GM12874 (cell line): ENCODE results near the gene TMEM236.

Experiments used
- TF ChIP-seq, protein P1 (sequence below): IDR thresholded peaks from 2 replicates; pipeline ENCODE4 v1.5.1; 2011; ENCODE audit warnings: low read depth, mild to moderate bottlenecking, control low read depth, low read length, moderate library complexity; ENCODE audit not compliant: insufficient read depth

The TMEM236 gene

DNA sequence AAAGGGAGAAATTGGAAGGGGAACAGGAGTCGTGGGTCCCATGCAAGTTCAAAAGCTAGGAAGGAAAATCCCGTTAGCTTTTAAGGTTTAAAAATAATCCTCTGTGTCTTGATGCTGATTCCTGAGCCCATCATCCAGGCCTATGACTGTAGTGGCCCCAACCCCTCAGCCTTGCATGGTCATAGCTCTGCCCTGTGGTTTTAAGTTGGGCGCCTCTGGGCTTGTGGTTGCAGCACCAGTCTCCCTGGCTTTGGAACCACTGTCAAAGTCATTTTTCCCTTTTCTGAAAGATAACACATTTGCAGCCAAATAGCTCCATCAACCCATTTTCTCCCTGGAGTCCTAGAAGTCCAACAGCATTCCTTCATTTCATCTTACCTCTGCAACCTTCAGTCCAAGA is 13.6 kb downstream of the TMEM236 start:
- TF ChIP-seq, protein P1, sequence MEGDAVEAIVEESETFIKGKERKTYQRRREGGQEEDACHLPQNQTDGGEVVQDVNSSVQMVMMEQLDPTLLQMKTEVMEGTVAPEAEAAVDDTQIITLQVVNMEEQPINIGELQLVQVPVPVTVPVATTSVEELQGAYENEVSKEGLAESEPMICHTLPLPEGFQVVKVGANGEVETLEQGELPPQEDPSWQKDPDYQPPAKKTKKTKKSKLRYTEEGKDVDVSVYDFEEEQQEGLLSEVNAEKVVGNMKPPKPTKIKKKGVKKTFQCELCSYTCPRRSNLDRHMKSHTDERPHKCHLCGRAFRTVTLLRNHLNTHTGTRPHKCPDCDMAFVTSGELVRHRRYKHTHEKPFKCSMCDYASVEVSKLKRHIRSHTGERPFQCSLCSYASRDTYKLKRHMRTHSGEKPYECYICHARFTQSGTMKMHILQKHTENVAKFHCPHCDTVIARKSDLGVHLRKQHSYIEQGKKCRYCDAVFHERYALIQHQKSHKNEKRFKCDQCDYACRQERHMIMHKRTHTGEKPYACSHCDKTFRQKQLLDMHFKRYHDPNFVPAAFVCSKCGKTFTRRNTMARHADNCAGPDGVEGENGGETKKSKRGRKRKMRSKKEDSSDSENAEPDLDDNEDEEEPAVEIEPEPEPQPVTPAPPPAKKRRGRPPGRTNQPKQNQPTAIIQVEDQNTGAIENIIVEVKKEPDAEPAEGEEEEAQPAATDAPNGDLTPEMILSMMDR: no peak

DNA sequence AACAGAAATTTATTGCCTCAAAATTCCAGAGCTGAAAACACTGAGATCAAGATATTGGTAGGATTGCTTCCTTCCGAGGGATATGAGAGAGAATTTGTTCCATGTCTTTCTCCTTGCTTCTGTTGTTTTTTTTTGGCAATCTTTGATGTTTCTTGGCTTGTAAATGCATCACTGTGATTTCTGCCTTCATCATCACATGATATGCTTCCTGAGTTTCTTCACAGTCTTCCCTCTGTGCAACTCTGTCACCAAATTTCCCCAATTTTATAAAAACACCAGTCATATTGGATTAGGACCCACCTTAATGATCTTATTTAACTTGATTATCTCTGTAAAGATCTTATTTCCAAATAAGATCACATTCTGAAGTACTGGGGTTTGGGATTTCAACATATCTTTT is 14.7 kb downstream of the TMEM236 start:
- TF ChIP-seq, protein P1: no peak

DNA sequence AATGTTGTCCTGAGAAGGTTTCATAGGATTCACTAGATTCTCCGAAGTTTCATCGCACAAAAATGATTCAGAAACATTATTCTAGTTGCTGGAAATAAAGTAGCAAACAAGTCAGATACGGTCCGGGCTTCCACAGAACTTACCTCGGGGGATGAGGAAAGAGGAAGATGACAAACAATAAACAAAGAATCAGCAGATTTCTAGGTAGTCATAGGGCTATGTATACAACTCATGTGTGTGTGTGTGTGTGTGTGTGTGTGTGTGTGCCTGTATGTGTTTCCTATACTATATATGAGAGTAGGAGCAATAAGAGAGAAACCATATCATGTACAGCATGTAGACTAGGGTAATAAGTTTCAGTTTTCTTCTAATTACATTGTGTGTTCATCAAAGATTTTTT is 16.5 kb downstream of the TMEM236 start:
- TF ChIP-seq, protein P1: no peak

DNA sequence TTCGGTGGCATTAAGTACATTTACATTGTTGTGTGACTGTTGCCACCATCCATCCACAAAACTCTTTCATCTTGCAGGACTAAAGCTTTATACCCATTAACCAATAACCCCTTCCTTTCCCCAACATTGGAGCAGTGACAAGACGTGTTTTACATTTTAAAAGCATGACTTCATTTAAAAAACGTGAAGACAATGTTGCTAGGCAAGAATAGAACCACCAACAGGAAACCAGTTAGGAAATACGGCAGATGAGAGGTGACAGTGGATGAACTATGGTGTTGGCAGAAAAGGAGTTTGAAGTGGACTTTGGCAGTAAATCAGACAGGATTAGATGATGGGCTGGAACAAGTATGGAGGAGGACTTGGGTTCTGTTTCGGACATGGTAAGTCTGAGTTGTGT is 17.0 kb downstream of the TMEM236 start:
- TF ChIP-seq, protein P1: no peak

DNA sequence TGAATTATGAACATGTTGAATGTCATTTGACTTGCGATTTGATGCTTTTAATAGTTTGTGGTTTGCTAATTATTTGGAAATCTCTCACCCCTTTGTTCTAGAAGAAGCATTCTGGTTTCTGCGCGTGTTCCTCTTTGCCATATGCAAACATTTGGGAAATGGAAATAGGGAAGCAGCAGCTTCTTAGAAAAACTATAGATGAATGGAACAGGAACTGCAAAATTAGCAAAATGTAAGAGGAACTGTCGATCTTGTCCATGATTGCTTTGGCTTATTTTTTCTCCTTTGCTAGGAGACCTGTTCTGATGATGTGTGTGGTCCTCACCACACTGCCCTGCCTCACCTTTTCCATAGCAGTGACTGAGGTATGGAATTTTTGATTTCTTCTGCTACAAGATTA is 19.0 kb downstream of the TMEM236 start:
- TF ChIP-seq, protein P1: no peak

DNA sequence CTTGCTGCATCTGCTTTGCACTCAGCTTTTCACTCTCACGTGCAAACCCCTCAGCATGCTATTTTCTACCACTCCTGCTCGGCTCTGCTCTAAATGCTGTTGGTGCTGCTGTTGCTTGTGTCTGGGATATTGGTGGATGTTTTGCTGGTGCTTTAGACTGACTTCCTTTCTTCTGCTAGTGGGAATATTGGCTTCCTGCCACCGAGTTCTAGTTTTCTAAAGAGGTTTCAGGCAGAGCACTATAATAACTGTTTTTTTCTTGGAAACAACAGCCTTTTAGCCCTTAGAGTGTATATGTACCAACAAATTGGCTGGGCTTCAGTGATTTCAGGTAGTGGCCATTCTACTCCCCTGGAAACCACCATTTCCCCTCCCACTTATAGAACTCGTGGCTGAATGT is 27.8 kb downstream of the TMEM236 start:
- TF ChIP-seq, protein P1: no peak

DNA sequence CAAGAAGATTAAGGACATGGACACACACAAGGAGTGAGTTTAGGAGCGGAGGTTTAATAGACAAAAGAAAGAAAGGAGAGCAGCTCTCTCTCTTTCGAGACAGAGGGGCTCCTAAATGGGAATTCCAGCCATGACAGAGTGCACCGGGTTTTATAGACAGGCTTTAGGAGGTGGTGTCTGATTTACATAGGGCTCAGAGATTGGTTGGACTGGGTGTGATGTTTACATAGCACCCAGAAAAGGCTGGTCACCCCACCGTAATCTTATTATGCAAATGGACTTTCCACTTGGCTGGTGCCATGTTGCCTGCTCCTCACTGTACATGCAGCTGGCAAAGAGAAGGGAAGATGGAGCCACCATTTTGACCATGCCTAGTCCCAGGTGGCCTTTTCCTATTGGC is 28.7 kb downstream of the TMEM236 start:
- TF ChIP-seq, protein P1: no peak

DNA sequence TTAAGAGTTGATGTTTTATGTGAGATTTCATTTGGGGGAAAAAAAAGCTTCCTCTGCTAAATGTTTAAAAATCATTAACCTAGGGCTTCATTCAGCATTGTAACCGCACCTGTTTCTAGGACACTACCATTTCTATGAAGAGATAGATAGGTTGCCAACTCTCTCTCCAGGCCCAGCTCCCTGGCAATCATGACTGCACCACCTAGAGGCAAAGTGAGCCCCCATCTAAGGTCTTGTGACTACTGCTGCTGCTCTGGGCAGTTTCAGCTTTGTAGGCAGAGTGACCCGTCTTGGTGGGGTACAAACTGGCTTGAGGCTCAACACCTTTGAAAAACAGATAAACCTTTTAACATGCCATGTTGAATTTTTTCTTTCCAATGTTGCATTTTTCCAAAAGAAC is 29.9 kb downstream of the TMEM236 start:
- TF ChIP-seq, protein P1: no peak
